Trophoblast cell (in vitro differentiated cells and primary cell): Measurements from ENCODE around the gene TGFBR3L.

Source experiments
- DNase-seq, 2 donors: peaks; one replicate each; pipeline ENCODE4 v3.0.0-alpha.2; 2016
- H2AFZ ChIP-seq: 2 replicates; pipeline ENCODE4 v1.6.1; 2013; ENCODE audit warnings: low read length, moderate library complexity, mild to moderate bottlenecking; ENCODE audit not compliant: insufficient read depth, poor library complexity
- H2AK5ac ChIP-seq: 2 replicates; pipeline ENCODE4 v1.6.1; 2013; ENCODE audit warnings: mild to moderate bottlenecking, low read length
- H2BK120ac ChIP-seq: 2 replicates; pipeline ENCODE4 v1.6.1; 2013; ENCODE audit warnings: low read length, mild to moderate bottlenecking, moderate library complexity; ENCODE audit not compliant: insufficient read depth, poor library complexity
- H2BK12ac ChIP-seq: 2 replicates; pipeline ENCODE4 v1.6.1; 2013; ENCODE audit warnings: mild to moderate bottlenecking, low read length, moderate library complexity
- H2BK5ac ChIP-seq: 2 replicates; pipeline ENCODE4 v1.6.1; 2013; ENCODE audit warnings: low read length, low read depth, moderate library complexity, mild to moderate bottlenecking; ENCODE audit not compliant: poor library complexity
- H3K14ac ChIP-seq: 2 replicates; pipeline ENCODE4 v1.6.1; 2013; ENCODE audit warnings: mild to moderate bottlenecking, low read length
- H3K18ac ChIP-seq: 2 replicates; pipeline ENCODE4 v1.6.1; 2013; ENCODE audit warnings: mild to moderate bottlenecking, low read length
- H3K23ac ChIP-seq: 2 replicates; pipeline ENCODE4 v1.6.1; 2013; ENCODE audit warnings: low read length
- H3K27ac ChIP-seq: 2 replicates; pipeline ENCODE4 v1.5.1; 2013; ENCODE audit warnings: low read depth, mild to moderate bottlenecking, inconsistent platforms, low read length, moderate library complexity
- H3K27me3 ChIP-seq: 2 replicates; pipeline ENCODE4 v1.6.1; 2013; ENCODE audit warnings: inconsistent platforms, mild to moderate bottlenecking, low read length, moderate library complexity; ENCODE audit not compliant: insufficient read depth
- H3K36me3 ChIP-seq, 2 experiments: 1 replicate in 1 of 2; 2 replicates in 1 of 2; pipeline ENCODE4 v1.6.1; 2013; ENCODE audit warnings: low read length in 2 of 2, mild to moderate bottlenecking in 2 of 2, moderate library complexity in 1 of 2; ENCODE audit not compliant: insufficient read depth in 2 of 2, control insufficient read depth in 1 of 2
- H3K4ac ChIP-seq: 2 replicates; pipeline ENCODE4 v1.6.1; 2013; ENCODE audit warnings: low read depth, mild to moderate bottlenecking, low read length, moderate library complexity
- H3K4me1 ChIP-seq, 2 experiments: 1 replicate in 1 of 2; 2 replicates in 1 of 2; pipeline ENCODE4 v1.6.1; 2013; ENCODE audit warnings: low read length in 2 of 2, mild to moderate bottlenecking in 2 of 2, moderate library complexity in 1 of 2; ENCODE audit not compliant: insufficient read depth in 2 of 2, control insufficient read depth in 1 of 2
- H3K4me2 ChIP-seq: 2 replicates; pipeline ENCODE4 v1.6.1; 2013; ENCODE audit warnings: inconsistent platforms, mild to moderate bottlenecking, low read length, moderate library complexity
- H3K4me3 ChIP-seq: 2 replicates; pipeline ENCODE4 v1.5.1; 2013; ENCODE audit warnings: mild to moderate bottlenecking, low read depth, low read length, inconsistent platforms
- H3K79me1 ChIP-seq: one replicate; pipeline ENCODE4 v1.6.1; 2013; ENCODE audit warnings: low read length
- H3K79me2 ChIP-seq: 2 replicates; pipeline ENCODE4 v1.6.1; 2013; ENCODE audit warnings: low read length, mild to moderate bottlenecking; ENCODE audit not compliant: control insufficient read depth, insufficient read depth, poor library complexity
- H3K9ac ChIP-seq: 2 replicates; pipeline ENCODE4 v1.6.1; 2013; ENCODE audit warnings: mild to moderate bottlenecking, low read length
- H3K9me3 ChIP-seq: 2 replicates; pipeline ENCODE4 v1.6.1; 2013; ENCODE audit warnings: low read depth, mild to moderate bottlenecking, control low read depth, inconsistent platforms, low read length; ENCODE audit not compliant: insufficient read depth
- H4K12ac ChIP-seq: 2 replicates; pipeline ENCODE4 v1.6.1; 2013; ENCODE audit warnings: low read depth, mild to moderate bottlenecking, low read length, moderate library complexity
- H4K8ac ChIP-seq: 2 replicates; pipeline ENCODE4 v1.6.1; 2013; ENCODE audit warnings: low read depth, mild to moderate bottlenecking, low read length, moderate library complexity
- H4K91ac ChIP-seq: one replicate; pipeline ENCODE4 v1.6.1; 2013; ENCODE audit warnings: low read depth, mild to moderate bottlenecking, low read length, moderate library complexity
- WGBS: extraction: QIAGEN DNeasy Blood & Tissue Kit; methylation state at CpG from one replicate; pipeline ENCODE4 v1.1.7; 2013; ENCODE audit warnings: missing lambda C conversion rate; ENCODE audit not compliant: insufficient read length, insufficient coverage; ENCODE audit errors: extremely low coverage; 5-methylcytosine and 5-hydroxymethylcytosine counted together

TGFBR3L gene

GRCh38 chr19:7913652-7914051 lies 978 bp upstream of the TGFBR3L start:
- Histone ChIP-seq H3K4me3 (no peak overlapping the region), H3K36me3 (peaks cover 36 to 41% of the 10 kb centered on the region in 2 experiments), H3K79me1 (no peaks in the 10 kb centered on the region), H2AFZ (no peak overlapping the region), H4K8ac (no peak overlapping the region), H3K18ac (no peak overlapping the region), H3K9me3 (peaks cover 6% of the 10 kb centered on the region), H4K12ac (no peak overlapping the region), H3K79me2 (no peaks in the 10 kb centered on the region), H3K4ac (no peak overlapping the region), H4K91ac (no peak overlapping the region), H3K14ac (no peak overlapping the region), H2AK5ac (no peak overlapping the region), H3K4me2 (no peak overlapping the region), H3K27ac (no peak overlapping the region), H3K23ac (no peak overlapping the region), H3K4me1 (peaks cover 11 to 14% of the 10 kb centered on the region in 2 experiments), H2BK12ac (no peak overlapping the region), H3K9ac (no peak overlapping the region), H3K27me3 (peaks cover 31% of the 10 kb centered on the region), H2BK120ac (no peak overlapping the region), H2BK5ac (no peak overlapping the region)
- no CpG with 5 or more reads among the region's 10 CpGs for WGBS
- no peak for DNase-seq

GRCh38 chr19:7914099-7914498 lies 531 bp upstream of the TGFBR3L start:
- WGBS = no CpG with 5 or more reads among the region's 12 CpGs
- no peak overlapping the region for H2BK12ac ChIP-seq
- H4K91ac ChIP-seq = no peak overlapping the region
- H2BK120ac ChIP-seq = no peak overlapping the region
- no peak overlapping the region for H3K27ac ChIP-seq
- H3K9me3 ChIP-seq = peaks cover 7% of the 10 kb centered on the region
- H3K79me2 ChIP-seq = no peaks in the 10 kb centered on the region
- H3K4me2 ChIP-seq = no peak overlapping the region
- no peak overlapping the region for H2AK5ac ChIP-seq
- H3K18ac ChIP-seq = no peak overlapping the region
- no peak overlapping the region for H4K8ac ChIP-seq
- H3K79me1 ChIP-seq = no peaks in the 10 kb centered on the region
- peaks cover 11 to 14% of the 10 kb centered on the region in 2 experiments for H3K4me1 ChIP-seq
- no peak overlapping the region for H3K14ac ChIP-seq
- H3K4ac ChIP-seq = no peak overlapping the region
- no peak overlapping the region for H4K12ac ChIP-seq
- no peak overlapping the region for H3K4me3 ChIP-seq
- H3K27me3 ChIP-seq = peaks cover 31% of the 10 kb centered on the region
- no peak for DNase-seq
- H2BK5ac ChIP-seq = no peak overlapping the region
- no peak overlapping the region for H2AFZ ChIP-seq
- peaks cover 35 to 39% of the 10 kb centered on the region in 2 experiments for H3K36me3 ChIP-seq
- no peak overlapping the region for H3K9ac ChIP-seq
- no peak overlapping the region for H3K23ac ChIP-seq

DNA sequence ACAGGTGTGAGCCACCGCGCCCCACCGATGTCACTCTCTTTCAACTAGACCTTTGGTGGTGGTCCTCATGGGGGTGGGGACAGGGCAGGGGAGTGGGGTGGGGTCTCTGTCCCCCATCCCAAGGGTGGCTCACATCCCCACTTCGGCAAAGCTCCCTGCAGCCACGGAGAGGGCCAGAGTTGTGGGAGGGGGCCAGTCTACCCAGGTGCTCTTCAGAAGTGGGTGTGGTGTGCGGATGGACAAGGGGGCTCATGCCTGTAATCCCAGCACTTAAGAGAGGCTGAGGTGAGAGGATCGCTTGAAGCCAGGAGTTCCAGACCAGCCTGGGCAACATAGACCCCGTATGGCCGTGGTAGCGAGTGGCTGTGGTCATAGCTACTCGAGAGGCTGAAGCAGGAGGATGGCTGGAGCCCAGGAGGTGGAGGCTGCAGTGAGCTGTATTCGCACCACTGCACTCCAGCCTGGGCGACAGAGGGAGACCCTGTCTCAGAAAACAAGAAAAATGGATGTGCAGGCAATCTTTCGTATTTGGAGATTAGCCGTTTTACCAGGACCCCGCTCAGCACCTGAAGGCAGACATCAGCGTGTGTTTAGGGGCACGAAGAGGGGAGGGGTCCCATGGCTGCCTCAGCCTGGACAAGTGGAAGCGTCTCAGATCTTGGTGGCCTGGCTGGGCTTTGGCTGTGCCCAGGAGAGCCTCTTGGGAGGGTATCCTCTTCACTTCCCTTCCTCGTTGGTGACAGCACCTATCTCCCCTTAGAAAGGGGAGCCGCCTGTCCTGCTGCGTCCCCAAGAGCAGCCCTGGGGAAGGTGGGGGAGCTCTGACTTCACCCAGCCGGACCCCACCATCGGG lies 846 bp downstream of the TGFBR3L start:
- Histone ChIP-seq H4K12ac (no peak overlapping the region), H3K9ac (no peak overlapping the region), H2AK5ac (no peak overlapping the region), H2AFZ (no peak overlapping the region), H4K91ac (no peak overlapping the region), H2BK120ac (no peak overlapping the region), H3K4me3 (no peak overlapping the region), H3K18ac (no peak overlapping the region), H3K36me3 (peaks cover 22 to 28% of the 10 kb centered on the region in 2 experiments), H3K4me1 (peaks cover 16 to 19% of the 10 kb centered on the region in 2 experiments), H3K23ac (no peak overlapping the region), H3K79me1 (peaks cover 2% of the 10 kb centered on the region), H3K27ac (no peak overlapping the region), H2BK5ac (no peak overlapping the region), H3K4ac (no peak overlapping the region), H3K4me2 (peak overlapping the region; percentile 52), H3K14ac (no peak overlapping the region), H3K9me3 (peaks cover 7% of the 10 kb centered on the region), H3K27me3 (peaks cover 31% of the 10 kb centered on the region), H2BK12ac (no peak overlapping the region), H4K8ac (no peak overlapping the region), H3K79me2 (peaks cover 2% of the 10 kb centered on the region)
- WGBS = no CpG with 5 or more reads among the region's 24 CpGs
- DNase-seq = no peak

- DNase-seq = peak in 1 of 2 donors; percentile 62
- no peak overlapping the region for H3K9ac ChIP-seq
These were observed 1.7 kb downstream of the TGFBR3L start for GRCh38 chr19:7916103-7916954.

More at GRCh38 chr19:7916103-7916954, 1.7 kb downstream of the TGFBR3L start:
- WGBS = no CpG with 5 or more reads among the region's 104 CpGs
- Histone ChIP-seq H4K8ac (peak overlapping the region; percentile 23), H3K79me2 (peaks cover 2% of the 10 kb centered on the region), H3K4me3 (no peak overlapping the region), H2BK12ac (no peak overlapping the region), H3K4me2 (peak overlapping the region; percentile 52), H2BK120ac (no peak overlapping the region), H3K4ac (no peak overlapping the region), H3K27ac (no peak overlapping the region), H3K9me3 (peaks cover 7% of the 10 kb centered on the region), H3K27me3 (peaks cover 31% of the 10 kb centered on the region), H3K14ac (no peak overlapping the region), H3K4me1 (peaks cover 16 to 23% of the 10 kb centered on the region in 2 experiments), H3K23ac (no peak overlapping the region), H3K79me1 (peaks cover 2% of the 10 kb centered on the region), H2BK5ac (no peak overlapping the region), H2AK5ac (no peak overlapping the region), H2AFZ (no peak overlapping the region), H3K36me3 (peaks cover 14 to 20% of the 10 kb centered on the region in 2 experiments), H4K91ac (no peak overlapping the region), H4K12ac (no peak overlapping the region), H3K18ac (no peak overlapping the region)
